ENCODE measurements around the gene QRICH1.

- no peak for TF ChIP-seq FOXK2 (IDR thresholded peaks at IDR 0.05)
- TF ChIP-seq FOXA1 (IDR thresholded peaks at IDR 0.05): no peak
- TF ChIP-seq CTBP1 (IDR thresholded peaks at IDR 0.05; ENCODE audit: borderline replicate concordance): no peak
- TF ChIP-seq SP1 (IDR thresholded peaks at IDR 0.05): no peak
- TF ChIP-seq SUZ12 (IDR thresholded peaks at IDR 0.05): no peak
- TF ChIP-seq FOXM1 (IDR thresholded peaks at IDR 0.05; ENCODE audit: borderline replicate concordance): no peak
- no peak for TF ChIP-seq ZNF384 (IDR thresholded peaks at IDR 0.05)
- no peak for TF ChIP-seq ELF4 (IDR thresholded peaks at IDR 0.05)
- TF ChIP-seq L3MBTL2 (conservative IDR thresholded peaks at IDR 0.05): no peak
- no peak for TF ChIP-seq NFRKB (IDR thresholded peaks at IDR 0.05)
- TF ChIP-seq LEF1 (IDR thresholded peaks at IDR 0.05; ENCODE audit: borderline replicate concordance): no peak
Measured at GRCh38 chr3:48991851-48992545, 101.9 kb downstream of the QRICH1 start.
